GM23338 (cell line): Measurements from ENCODE around the gene TOX2. TPM values are rescaled to one million over a fixed set of nuclear protein-coding genes. Genes with fewer than 3 reads are reported as not detected.

Experiments
- ATAC-seq: fragments of 200-7000 bp; cut with Tn5 transposase; 3 replicates; pipeline ENCODE4 v1.9.1; 2020
- DNase-seq: peaks from one replicate; pipeline ENCODE4 v3.0.0-alpha.2; 2015; ENCODE audit warnings: low spot score
- H2AFZ ChIP-seq: fragments of 200-600 bp; sonication (generic); 2 replicates; pipeline ENCODE4 v1.8.0; 2016; ENCODE audit warnings: antibody characterized with exemption, mild to moderate bottlenecking, moderate library complexity
- H3F3A ChIP-seq: fragments of 200-600 bp; sonication (generic); replicated peaks from 2 replicates; pipeline ENCODE4 v1.8.0; 2017; ENCODE audit warnings: antibody characterized with exemption, mixed run types, low read depth
- H3K27ac ChIP-seq: fragments of 200-600 bp; sonication (generic); 2 replicates; pipeline ENCODE4 v1.6.1; 2016; ENCODE audit warnings: low read depth
- H3K27me3 ChIP-seq: fragments of 200-600 bp; sonication (generic); 2 replicates; pipeline ENCODE4 v1.8.0; 2016; ENCODE audit warnings: mild to moderate bottlenecking, mixed run types, moderate library complexity; ENCODE audit not compliant: insufficient read depth
- H3K36me3 ChIP-seq: fragments of 200-600 bp; sonication (generic); 2 replicates; pipeline ENCODE4 v1.8.0; 2016; ENCODE audit warnings: mild to moderate bottlenecking; ENCODE audit not compliant: insufficient read depth
- H3K4me1 ChIP-seq: fragments of 200-600 bp; sonication (generic); 2 replicates; pipeline ENCODE4 v1.8.0; 2016; ENCODE audit warnings: mild to moderate bottlenecking, moderate library complexity; ENCODE audit not compliant: insufficient read depth
- H3K4me2 ChIP-seq: fragments of 200-600 bp; sonication (generic); 2 replicates; pipeline ENCODE4 v1.7.1; 2017; ENCODE audit warnings: mixed run types
- H3K4me3 ChIP-seq: fragments of 200-600 bp; sonication (generic); 2 replicates; pipeline ENCODE4 v1.6.1; 2016; ENCODE audit warnings: mixed run types
- H3K79me2 ChIP-seq: fragments of 200-600 bp; sonication (generic); replicated peaks from 2 replicates; pipeline ENCODE4 v1.8.0; 2017; ENCODE audit warnings: mild to moderate bottlenecking; ENCODE audit not compliant: insufficient read depth
- H3K9me2 ChIP-seq: fragments of 200-600 bp; sonication (generic); 2 replicates; pipeline ENCODE4 v1.8.0; 2017; ENCODE audit not compliant: insufficient read depth
- H4K20me1 ChIP-seq: fragments of 200-600 bp; sonication (generic); replicated peaks from 2 replicates; pipeline ENCODE4 v1.8.0; 2017; ENCODE audit warnings: mild to moderate bottlenecking; ENCODE audit not compliant: insufficient read depth
- H3K27ac Mint-ChIP-seq: 2 replicates; pipeline ENCODE4 v1.8.0; 2020; ENCODE audit warnings: inconsistent platforms, mild to moderate bottlenecking, moderate library complexity, mixed read lengths
- H3K27me3 Mint-ChIP-seq: 3 replicates; pipeline ENCODE4 v1.8.0; 2022; ENCODE audit warnings: low read depth, mild to moderate bottlenecking, moderate library complexity, mixed read lengths, inconsistent platforms; ENCODE audit not compliant: insufficient read depth, poor library complexity
- H3K36me3 Mint-ChIP-seq: 3 replicates; pipeline ENCODE4 v1.8.0; 2021; ENCODE audit warnings: low read depth, mild to moderate bottlenecking, inconsistent platforms, moderate library complexity, mixed read lengths
- H3K4me1 Mint-ChIP-seq: 3 replicates; pipeline ENCODE4 v1.8.0; 2020; ENCODE audit warnings: mild to moderate bottlenecking, inconsistent platforms, mixed read lengths
- H3K4me3 Mint-ChIP-seq: 3 replicates; pipeline ENCODE4 v1.8.0; 2021; ENCODE audit warnings: moderate library complexity, mild to moderate bottlenecking, inconsistent platforms, mixed read lengths
- H3K9me3 Mint-ChIP-seq: 3 replicates; pipeline ENCODE4 v1.8.0; 2020; ENCODE audit warnings: moderate library complexity, mild to moderate bottlenecking, inconsistent platforms, mixed read lengths
- EZH2phosphoT487 ChIP-seq: fragments of 200-600 bp; sonication (generic); IDR thresholded peaks from one replicate; pipeline ENCODE4 v1.8.1; 2018; ENCODE audit warnings: antibody characterized with exemption; ENCODE audit not compliant: unreplicated experiment
- JUNB ChIP-seq: IDR thresholded peaks from one replicate; pipeline ENCODE4 v1.6.1; 2016; ENCODE audit warnings: antibody characterized with exemption; ENCODE audit not compliant: unreplicated experiment
- ZNF114 ChIP-seq: fragments of 250-450 bp; sonication (Bioruptor Pico); IDR thresholded peaks from 2 replicates; pipeline ENCODE4 v1.5.0; 2020; ENCODE audit warnings: mild to moderate bottlenecking, moderate library complexity
- polyA plus RNA-seq: library from polyadenylated mRNA; unstranded; fragments of >200 nt; fragmentation: Nextera tagmentation; extraction: Ambion mirVana; gene quantifications from 2 replicates; pipeline ENCODE4 v1.2.1, GENCODE V29; 2016
- total RNA-seq: library from RNA; depleted of rRNA; stranded (reverse); fragments of >200 nt; shearing (Covaris generic); gene quantifications from 2 replicates; pipeline ENCODE4 v1.2.3, GENCODE V29; 2014
- TF ChIP-seq, protein P1 (sequence below): fragments of 250-450 bp; sonication (Bioruptor Pico); IDR thresholded peaks from 2 replicates; pipeline ENCODE4 v1.5.0; 2020; ENCODE audit warnings: mild to moderate bottlenecking, moderate library complexity
- TF ChIP-seq, protein P2 (sequence below), 2 experiments: fragments of 200-600 bp in 1 of 2; sonication (generic) in 1 of 2; conservative IDR thresholded peaks; 2 replicates each; pipeline versions ENCODE4 v1.5.1 to v1.6.1; 2016 to 2017; ENCODE audit warnings: antibody characterized with exemption in 2 of 2, low read depth in 2 of 2, mild to moderate bottlenecking in 2 of 2, moderate library complexity in 1 of 2

The TOX2 gene
- total and polyA plus RNA-seq, 2 experiments from 2014 or later = 1.4 to 1.5 TPM

DNA sequence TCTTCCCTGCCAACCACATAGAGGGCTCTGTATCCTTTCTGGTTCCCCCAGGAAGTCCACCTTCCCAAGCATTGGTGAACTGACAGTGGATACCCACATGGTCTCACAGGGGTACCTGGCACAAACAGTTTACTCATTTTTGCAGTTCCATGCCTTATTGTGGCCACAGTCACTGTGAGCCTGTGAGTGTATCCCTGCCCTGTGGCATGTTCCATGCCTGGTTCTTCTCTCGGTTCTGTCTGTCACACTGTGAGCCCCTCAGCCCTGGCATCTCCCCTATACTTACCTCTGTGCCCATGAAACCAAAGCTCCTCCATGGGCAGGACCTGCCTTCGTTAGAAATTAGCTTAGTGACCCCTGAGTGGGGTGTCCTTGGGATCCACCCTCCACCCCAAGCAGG, 107.8 kb downstream of the TOX2 start (continued):
- TF ChIP-seq, protein P1, sequence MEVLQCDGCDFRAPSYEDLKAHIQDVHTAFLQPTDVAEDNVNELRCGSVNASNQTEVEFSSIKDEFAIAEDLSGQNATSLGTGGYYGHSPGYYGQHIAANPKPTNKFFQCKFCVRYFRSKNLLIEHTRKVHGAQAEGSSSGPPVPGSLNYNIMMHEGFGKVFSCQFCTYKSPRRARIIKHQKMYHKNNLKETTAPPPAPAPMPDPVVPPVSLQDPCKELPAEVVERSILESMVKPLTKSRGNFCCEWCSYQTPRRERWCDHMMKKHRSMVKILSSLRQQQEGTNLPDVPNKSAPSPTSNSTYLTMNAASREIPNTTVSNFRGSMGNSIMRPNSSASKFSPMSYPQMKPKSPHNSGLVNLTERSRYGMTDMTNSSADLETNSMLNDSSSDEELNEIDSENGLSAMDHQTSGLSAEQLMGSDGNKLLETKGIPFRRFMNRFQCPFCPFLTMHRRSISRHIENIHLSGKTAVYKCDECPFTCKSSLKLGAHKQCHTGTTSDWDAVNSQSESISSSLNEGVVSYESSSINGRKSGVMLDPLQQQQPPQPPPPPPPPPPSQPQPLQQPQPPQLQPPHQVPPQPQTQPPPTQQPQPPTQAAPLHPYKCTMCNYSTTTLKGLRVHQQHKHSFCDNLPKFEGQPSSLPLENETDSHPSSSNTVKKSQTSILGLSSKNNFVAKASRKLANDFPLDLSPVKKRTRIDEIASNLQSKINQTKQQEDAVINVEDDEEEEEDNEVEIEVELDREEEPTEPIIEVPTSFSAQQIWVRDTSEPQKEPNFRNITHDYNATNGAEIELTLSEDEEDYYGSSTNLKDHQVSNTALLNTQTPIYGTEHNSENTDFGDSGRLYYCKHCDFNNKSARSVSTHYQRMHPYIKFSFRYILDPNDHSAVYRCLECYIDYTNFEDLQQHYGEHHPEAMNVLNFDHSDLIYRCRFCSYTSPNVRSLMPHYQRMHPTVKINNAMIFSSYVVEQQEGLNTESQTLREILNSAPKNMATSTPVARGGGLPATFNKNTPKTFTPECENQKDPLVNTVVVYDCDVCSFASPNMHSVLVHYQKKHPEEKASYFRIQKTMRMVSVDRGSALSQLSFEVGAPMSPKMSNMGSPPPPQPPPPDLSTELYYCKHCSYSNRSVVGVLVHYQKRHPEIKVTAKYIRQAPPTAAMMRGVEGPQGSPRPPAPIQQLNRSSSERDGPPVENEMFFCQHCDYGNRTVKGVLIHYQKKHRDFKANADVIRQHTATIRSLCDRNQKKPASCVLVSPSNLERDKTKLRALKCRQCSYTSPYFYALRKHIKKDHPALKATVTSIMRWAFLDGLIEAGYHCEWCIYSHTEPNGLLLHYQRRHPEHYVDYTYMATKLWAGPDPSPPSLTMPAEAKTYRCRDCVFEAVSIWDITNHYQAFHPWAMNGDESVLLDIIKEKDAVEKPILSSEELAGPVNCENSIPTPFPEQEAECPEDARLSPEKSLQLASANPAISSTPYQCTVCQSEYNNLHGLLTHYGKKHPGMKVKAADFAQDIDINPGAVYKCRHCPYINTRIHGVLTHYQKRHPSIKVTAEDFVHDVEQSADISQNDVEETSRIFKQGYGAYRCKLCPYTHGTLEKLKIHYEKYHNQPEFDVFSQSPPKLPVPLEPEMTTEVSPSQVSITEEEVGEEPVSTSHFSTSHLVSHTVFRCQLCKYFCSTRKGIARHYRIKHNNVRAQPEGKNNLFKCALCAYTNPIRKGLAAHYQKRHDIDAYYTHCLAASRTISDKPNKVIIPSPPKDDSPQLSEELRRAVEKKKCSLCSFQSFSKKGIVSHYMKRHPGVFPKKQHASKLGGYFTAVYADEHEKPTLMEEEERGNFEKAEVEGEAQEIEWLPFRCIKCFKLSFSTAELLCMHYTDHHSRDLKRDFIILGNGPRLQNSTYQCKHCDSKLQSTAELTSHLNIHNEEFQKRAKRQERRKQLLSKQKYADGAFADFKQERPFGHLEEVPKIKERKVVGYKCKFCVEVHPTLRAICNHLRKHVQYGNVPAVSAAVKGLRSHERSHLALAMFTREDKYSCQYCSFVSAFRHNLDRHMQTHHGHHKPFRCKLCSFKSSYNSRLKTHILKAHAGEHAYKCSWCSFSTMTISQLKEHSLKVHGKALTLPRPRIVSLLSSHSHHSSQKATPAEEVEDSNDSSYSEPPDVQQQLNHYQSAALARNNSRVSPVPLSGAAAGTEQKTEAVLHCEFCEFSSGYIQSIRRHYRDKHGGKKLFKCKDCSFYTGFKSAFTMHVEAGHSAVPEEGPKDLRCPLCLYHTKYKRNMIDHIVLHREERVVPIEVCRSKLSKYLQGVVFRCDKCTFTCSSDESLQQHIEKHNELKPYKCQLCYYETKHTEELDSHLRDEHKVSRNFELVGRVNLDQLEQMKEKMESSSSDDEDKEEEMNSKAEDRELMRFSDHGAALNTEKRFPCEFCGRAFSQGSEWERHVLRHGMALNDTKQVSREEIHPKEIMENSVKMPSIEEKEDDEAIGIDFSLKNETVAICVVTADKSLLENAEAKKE (CRISPR knock-in tag) = no peak
- TF ChIP-seq ZNF114 (CRISPR knock-in tag) (no peak), JUNB (no peak)

DNA sequence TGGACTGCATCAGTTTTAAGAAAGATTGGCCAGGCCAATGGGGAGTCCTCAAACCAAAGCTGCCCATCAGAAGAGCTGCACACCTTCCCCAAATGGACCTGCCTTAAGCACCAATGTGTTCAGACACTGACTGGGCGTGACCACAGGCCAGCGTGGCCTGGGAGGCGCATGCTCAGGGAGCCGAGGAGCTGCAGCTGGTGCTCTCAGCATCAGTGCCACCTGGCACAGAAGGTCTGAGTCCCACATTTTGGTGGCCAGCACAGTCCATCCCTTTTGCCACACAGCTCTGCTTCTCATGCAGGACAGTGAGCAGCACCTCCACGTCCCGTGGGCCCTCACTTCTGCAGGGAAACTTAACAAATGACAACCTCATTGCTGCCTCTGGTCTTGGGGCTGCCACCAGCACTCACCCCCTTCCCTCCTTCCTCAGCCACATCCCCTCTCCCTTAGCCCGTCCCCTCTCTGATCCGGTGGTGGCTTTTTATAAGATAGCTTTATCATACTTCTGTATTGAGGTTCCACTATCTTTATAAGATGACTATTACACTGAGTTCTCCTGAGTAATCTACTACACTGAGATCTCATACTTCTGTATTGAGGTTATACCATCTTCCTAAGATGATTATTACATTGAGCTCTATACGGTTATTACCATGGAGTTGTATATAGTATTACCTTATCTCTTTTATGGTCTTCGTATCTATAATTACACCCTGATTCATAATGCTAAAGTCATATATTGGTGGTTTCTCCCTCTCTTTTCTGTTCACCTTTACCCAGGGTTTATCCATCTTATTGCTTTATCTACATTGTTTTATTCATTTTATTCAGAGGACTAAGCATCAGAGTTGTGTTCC, 109.1 kb downstream of the TOX2 start:
- H3K4me3 Mint-ChIP-seq = no peak overlapping the region
- Histone ChIP-seq H3K27ac (no peak overlapping the region), H3F3A (no peaks in the 10 kb centered on the region), H3K36me3 (no peaks in the 10 kb centered on the region), H3K79me2 (no peaks in the 10 kb centered on the region), H3K4me3 (no peak overlapping the region), H2AFZ (no peak overlapping the region), H3K9me2 (no peaks in the 10 kb centered on the region), H3K4me1 (no peaks in the 10 kb centered on the region; the same call in 1 of the 2 replicates), H3K27me3 (no peaks in the 10 kb centered on the region), H3K4me2 (no peak overlapping the region), H4K20me1 (no peaks in the 10 kb centered on the region)
- H3K27me3 Mint-ChIP-seq = peaks cover 12% of the 10 kb centered on the region
- H3K9me3 Mint-ChIP-seq = no peaks in the 10 kb centered on the region; the same call in 2 of the 3 replicates
- DNase-seq = no peak
- no peaks in the 10 kb centered on the region for H3K36me3 Mint-ChIP-seq
- no peak overlapping the region for H3K27ac Mint-ChIP-seq
- no peak for ATAC-seq
- peaks cover 15% of the 10 kb centered on the region for H3K4me1 Mint-ChIP-seq
- TF ChIP-seq, protein P1 (CRISPR knock-in tag) = no peak
- TF ChIP-seq, protein P2, sequence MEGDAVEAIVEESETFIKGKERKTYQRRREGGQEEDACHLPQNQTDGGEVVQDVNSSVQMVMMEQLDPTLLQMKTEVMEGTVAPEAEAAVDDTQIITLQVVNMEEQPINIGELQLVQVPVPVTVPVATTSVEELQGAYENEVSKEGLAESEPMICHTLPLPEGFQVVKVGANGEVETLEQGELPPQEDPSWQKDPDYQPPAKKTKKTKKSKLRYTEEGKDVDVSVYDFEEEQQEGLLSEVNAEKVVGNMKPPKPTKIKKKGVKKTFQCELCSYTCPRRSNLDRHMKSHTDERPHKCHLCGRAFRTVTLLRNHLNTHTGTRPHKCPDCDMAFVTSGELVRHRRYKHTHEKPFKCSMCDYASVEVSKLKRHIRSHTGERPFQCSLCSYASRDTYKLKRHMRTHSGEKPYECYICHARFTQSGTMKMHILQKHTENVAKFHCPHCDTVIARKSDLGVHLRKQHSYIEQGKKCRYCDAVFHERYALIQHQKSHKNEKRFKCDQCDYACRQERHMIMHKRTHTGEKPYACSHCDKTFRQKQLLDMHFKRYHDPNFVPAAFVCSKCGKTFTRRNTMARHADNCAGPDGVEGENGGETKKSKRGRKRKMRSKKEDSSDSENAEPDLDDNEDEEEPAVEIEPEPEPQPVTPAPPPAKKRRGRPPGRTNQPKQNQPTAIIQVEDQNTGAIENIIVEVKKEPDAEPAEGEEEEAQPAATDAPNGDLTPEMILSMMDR (conservative IDR thresholded peaks at IDR 0.05; ENCODE audit: low read depth in 2 of 2) = no peak
- TF ChIP-seq JUNB (no peak), EZH2phosphoT487 (no peak)
